HG03103 (cell line): ENCODE results near the gene SPECC1L.
"Not testable (repeated sequence)": the region's sequence is repeated elsewhere in the genome, so short reads cannot be mapped to it uniquely, and the experiment has no call there.

Experiments used
- ATAC-seq: cut with Tn5 transposase; IDR thresholded peaks from one replicate; pipeline ENCODE4 v1.9.1; 2021; ENCODE audit warnings: low read depth; ENCODE audit not compliant: unreplicated experiment

The SPECC1L gene

GRCh38 chr22:24270556-24271385 is at the start of gene SPECC1L:
TSS of gene SPECC1L (plus strand) at chr22:24270831. CDS start at chr22:24302232, 31,401 bp downstream.
- ATAC-seq = peak; percentile 86

GRCh38 chr22:24224468-24224867 is 46.2 kb upstream of the SPECC1L start:
- no peak for ATAC-seq

GRCh38 chr22:24225044-24225601 is 45.5 kb upstream of the SPECC1L start:
- no peak for ATAC-seq

GRCh38 chr22:24225951-24226350 is 44.7 kb upstream of the SPECC1L start:
- no peak for ATAC-seq

- ATAC-seq = no peak
These were observed 39.5 kb upstream of the SPECC1L start for GRCh38 chr22:24230911-24231656.

GRCh38 chr22:24231706-24232105 is 38.9 kb upstream of the SPECC1L start:
- ATAC-seq = no peak

GRCh38 chr22:24232124-24232523 is 38.5 kb upstream of the SPECC1L start:
- ATAC-seq = no peak

- ATAC-seq = no peak
These were observed 37.9 kb upstream of the SPECC1L start for GRCh38 chr22:24232725-24233124.

- ATAC-seq = no peak
These were observed 37.4 kb upstream of the SPECC1L start for GRCh38 chr22:24233235-24233634.

- ATAC-seq = no peak
These were observed 36.8 kb upstream of the SPECC1L start for GRCh38 chr22:24233816-24234215.

- ATAC-seq = no peak
These were observed 35.3 kb upstream of the SPECC1L start for GRCh38 chr22:24235315-24235714.

GRCh38 chr22:24236656-24237055 is 34.0 kb upstream of the SPECC1L start:
- no peak for ATAC-seq

- ATAC-seq = not testable (repeated sequence)
These were observed 32.4 kb upstream of the SPECC1L start for GRCh38 chr22:24238101-24238694.

GRCh38 chr22:24240381-24240780 is 30.2 kb upstream of the SPECC1L start:
- no peak for ATAC-seq

GRCh38 chr22:24240985-24241692 is 29.5 kb upstream of the SPECC1L start:
- not testable (repeated sequence) for ATAC-seq

GRCh38 chr22:24243417-24243816 is 27.2 kb upstream of the SPECC1L start:
- not testable (repeated sequence) for ATAC-seq

- no peak for ATAC-seq
These were observed 26.4 kb upstream of the SPECC1L start for GRCh38 chr22:24244144-24244787.

- ATAC-seq = not testable (repeated sequence)
These were observed 25.6 kb upstream of the SPECC1L start, which contains the start of gene GGT5 for GRCh38 chr22:24245030-24245431. TSS of gene GGT5 (minus strand) at chr22:24245082. CDS start at chr22:24244725, 357 bp downstream.
